HEK293 (cell line): ENCODE data around the gene TMEM184B.

ENCODE experiments used
- CTCF ChIP-seq: fragments of 450-650 bp; formaldehyde crosslinking; IDR thresholded peaks from 2 replicates; pipeline ENCODE4 v1.5.1; 2016; ENCODE audit warnings: missing biosample characterization, missing genetic modification characterization
- GFI1B ChIP-seq: fragments of 450-650 bp; formaldehyde crosslinking; IDR thresholded peaks from 2 replicates; pipeline ENCODE4 v1.5.1; 2016; ENCODE audit warnings: missing biosample characterization, missing genetic modification characterization
- HOXC10 ChIP-seq: sonication (generic); formaldehyde crosslinking; IDR thresholded peaks from 2 replicates; pipeline ENCODE4 v1.8.1; 2023; ENCODE audit warnings: mild to moderate bottlenecking, missing genetic modification reagents
- REST ChIP-seq: fragments of 450-650 bp; formaldehyde crosslinking; IDR thresholded peaks from 2 replicates; pipeline ENCODE4 v1.5.1; 2016; ENCODE audit warnings: missing biosample characterization, missing genetic modification characterization
- YY1 ChIP-seq: fragments of 450-650 bp; formaldehyde crosslinking; IDR thresholded peaks from 2 replicates; pipeline ENCODE4 v1.5.1; 2018; ENCODE audit warnings: missing biosample characterization, missing genetic modification characterization
- ZNF211 ChIP-seq: fragments of 450-650 bp; formaldehyde crosslinking; IDR thresholded peaks from 2 replicates; pipeline ENCODE4 v1.5.1; 2016; ENCODE audit warnings: low read depth, missing biosample characterization, missing genetic modification characterization
- ZNF521 ChIP-seq: fragments of 450-650 bp; formaldehyde crosslinking; IDR thresholded peaks from 2 replicates; pipeline ENCODE4 v1.5.1; 2017; ENCODE audit warnings: missing biosample characterization, mild to moderate bottlenecking, missing genetic modification characterization
- ZNF670 ChIP-seq: fragments of 450-650 bp; formaldehyde crosslinking; IDR thresholded peaks from 2 replicates; pipeline ENCODE4 v1.5.1; 2016; ENCODE audit warnings: missing biosample characterization, missing genetic modification characterization, low read depth

GRCh38 chr22:38292694-38293093 is 19.9 kb upstream of the TMEM184B start:
- TF ChIP-seq YY1 (tag by site-specific recombination) (no peak), GFI1B (tag by site-specific recombination) (no peak), REST (tag by site-specific recombination) (no peak), CTCF (tag by site-specific recombination) (no peak), ZNF521 (tag by site-specific recombination) (no peak), HOXC10 (no peak), ZNF670 (tag by site-specific recombination) (no peak), ZNF211 (no peak)
